K562 (cell line): ENCODE results near the gene ATP5F1C. TPM values are rescaled to one million over a fixed set of nuclear protein-coding genes. Genes with fewer than 3 reads are reported as not detected.

Experiments used
- ATAC-seq: fragments of 200-7000 bp; cut with Tn5 transposase; 3 replicates; pipeline ENCODE4 v1.9.1; 2020; ENCODE audit warnings: moderate library complexity
- BruUV-seq: library from RNA; stranded (reverse); fragments of 400-500 nt; replicated peaks from 2 replicates; lab custom pipeline; 2021; lab: Mats Ljungman, UMichigan
- CTCF ChIA-PET: fragments of 300-600 bp; formaldehyde crosslinking; extraction: SDS; loops from one replicate; lab custom pipeline; 2021; ENCODE audit warnings: low intra/inter-chr PET ratio; lab: Yijun Ruan, JAX
- POLR2A ChIA-PET: fragments of 300-600, 350-650 bp; sonication (Branson Sonifier 250); formaldehyde crosslinking; extraction: SDS; loops from one replicate; lab custom pipeline; 2021; ENCODE audit warnings: antibody characterized with exemption, inconsistent platforms; lab: Yijun Ruan, JAX
- DNase-seq, 4 experiments: peaks; one replicate each; pipeline versions ENCODE4 v3.0.0 to v3.0.0-alpha.2; 2011 to 2018; ENCODE audit warnings: low spot score in 3 of 4, mixed read lengths in 3 of 4; ENCODE audit errors: extremely low read depth in 1 of 4
- FAIRE-seq: peaks from 2 replicates; lab custom pipeline; 2011; peaks lifted over from hg19 to GRCh38; lab: Jason Lieb, UNC
- H2AFZ ChIP-seq: 2 replicates; pipeline ENCODE4 v1.6.0; 2011; ENCODE audit warnings: low read depth, low read length, control low read depth, inconsistent platforms
- H3K27ac ChIP-seq: fragments of 200-600 bp; 3 replicates; pipeline ENCODE4 v1.8.0; 2011; ENCODE audit warnings: low read depth, mild to moderate bottlenecking, control low read depth, inconsistent platforms, low read length, moderate library complexity, mixed read lengths; ENCODE audit errors: extremely low read depth
- H3K27me3 ChIP-seq, 2 experiments: fragments of 300-600 bp in 1 of 2; 2 replicates in 1 of 2; 3 replicates in 1 of 2; pipeline versions ENCODE4 v1.6.0 to v1.8.0; 2011; ENCODE audit warnings: inconsistent platforms in 2 of 2, low read length in 2 of 2, mild to moderate bottlenecking in 1 of 2, mixed read lengths in 1 of 2, moderate library complexity in 1 of 2; ENCODE audit not compliant: control insufficient read depth in 2 of 2, insufficient read depth in 2 of 2
- H3K36me3 ChIP-seq: fragments of 300-600 bp; 3 replicates; pipeline ENCODE4 v1.8.0; 2011; ENCODE audit warnings: mild to moderate bottlenecking, low read length, inconsistent platforms; ENCODE audit not compliant: control insufficient read depth, insufficient read depth
- H3K4me1 ChIP-seq, 2 experiments: fragments of 200-600 bp in 1 of 2; replicated peaks in 1 of 2; 2 replicates in 1 of 2; 3 replicates in 1 of 2; pipeline versions ENCODE4 v1.5.1 to v1.8.0; 2011; ENCODE audit warnings: inconsistent platforms in 2 of 2, low read length in 2 of 2, mild to moderate bottlenecking in 1 of 2, mixed read lengths in 1 of 2, moderate library complexity in 1 of 2; ENCODE audit not compliant: control insufficient read depth in 2 of 2, insufficient read depth in 2 of 2
- H3K4me2 ChIP-seq: 2 replicates; pipeline ENCODE4 v1.6.1; 2011; ENCODE audit warnings: low read length, control low read depth, inconsistent platforms, mixed read lengths; ENCODE audit not compliant: insufficient read depth
- H3K4me3 ChIP-seq: fragments of 200-600 bp; sonication (generic), shearing (Covaris generic); 2 replicates; pipeline ENCODE4 v1.5.1; 2016; ENCODE audit warnings: control low read depth, inconsistent platforms
- H3K79me2 ChIP-seq: fragments of 200-600 bp; 3 replicates; pipeline ENCODE4 v1.8.0; 2011; ENCODE audit warnings: low read length, inconsistent platforms; ENCODE audit not compliant: control insufficient read depth, insufficient read depth
- H3K9ac ChIP-seq, 2 experiments: 2 replicates each; pipeline versions ENCODE4 v1.6.0 to v1.6.1; 2011; ENCODE audit warnings: low read depth in 2 of 2, low read length in 2 of 2, control low read depth in 1 of 2, inconsistent platforms in 1 of 2, mild to moderate bottlenecking in 1 of 2, mixed read lengths in 1 of 2; ENCODE audit not compliant: insufficient read depth in 1 of 2
- H3K9me1 ChIP-seq: one replicate; pipeline ENCODE4 v1.6.0; 2011; ENCODE audit warnings: inconsistent platforms, mild to moderate bottlenecking, low read length, moderate library complexity; ENCODE audit not compliant: control insufficient read depth, insufficient read depth
- H3K9me3 ChIP-seq: replicated peaks from 2 replicates; pipeline ENCODE4 v1.5.1; 2011; ENCODE audit warnings: low read depth, low read length, inconsistent platforms; ENCODE audit not compliant: control insufficient read depth, insufficient read depth
- H4K20me1 ChIP-seq: replicated peaks from 2 replicates; pipeline ENCODE4 v1.6.1; 2011; ENCODE audit warnings: low read length, inconsistent platforms, mixed read lengths; ENCODE audit not compliant: control insufficient read depth, insufficient read depth
- ETV1 ChIP-seq: fragments of 450-650 bp; conservative IDR thresholded peaks from 2 replicates; pipeline ENCODE4 v1.6.1; 2016; ENCODE audit warnings: missing genetic modification characterization, control low read depth, low read depth, missing compliant biosample characterization
- GTF2A2 ChIP-seq: IDR thresholded peaks from 2 replicates; pipeline ENCODE4 v1.6.1; 2016; ENCODE audit warnings: mild to moderate bottlenecking, missing genetic modification characterization, missing compliant biosample characterization
- HDAC3 ChIP-seq: fragments of 450-650 bp; IDR thresholded peaks from 2 replicates; pipeline ENCODE4 v1.6.1; 2018; ENCODE audit warnings: borderline replicate concordance, mild to moderate bottlenecking, moderate library complexity; ENCODE audit not compliant: partially characterized antibody
- MAFK ChIP-seq: IDR thresholded peaks from 2 replicates; pipeline ENCODE4 v1.6.1; 2011; ENCODE audit warnings: low read length, improper control_type of control experiment
- NR2C1 ChIP-seq, 2 experiments: fragments of 450-650 bp; IDR thresholded peaks; 2 replicates each; pipeline ENCODE4 v1.6.1; 2017; ENCODE audit warnings: mild to moderate bottlenecking in 2 of 2, antibody characterized with exemption in 1 of 2, inconsistent platforms in 1 of 2, missing compliant biosample characterization in 1 of 2, missing genetic modification characterization in 1 of 2
- POLR2AphosphoS5 ChIP-seq: IDR thresholded peaks from 2 replicates; pipeline ENCODE4 v1.6.1; 2011; ENCODE audit warnings: mild to moderate bottlenecking, low read depth, low read length, moderate library complexity; ENCODE audit not compliant: control insufficient read depth, insufficient read depth
- PTRF ChIP-seq: fragments of 450-650 bp; IDR thresholded peaks from 2 replicates; pipeline ENCODE4 v1.6.1; 2016; ENCODE audit warnings: mild to moderate bottlenecking, missing genetic modification characterization, missing compliant biosample characterization
- TAL1 ChIP-seq: fragments of 450-650 bp; IDR thresholded peaks from 2 replicates; pipeline ENCODE4 v1.6.1; 2016; ENCODE audit warnings: mild to moderate bottlenecking
- THRAP3 ChIP-seq: fragments of 450-650 bp; IDR thresholded peaks from 2 replicates; pipeline ENCODE4 v1.6.1; 2016; ENCODE audit warnings: mild to moderate bottlenecking, inconsistent platforms, borderline replicate concordance
- ZNF121 ChIP-seq: sonication (generic); formaldehyde crosslinking; conservative IDR thresholded peaks from 2 replicates; pipeline ENCODE4 v1.8.0; 2022; ENCODE audit warnings: missing genetic modification reagents
- ZNF212 ChIP-seq: fragments of 450-650 bp; formaldehyde crosslinking; IDR thresholded peaks from 2 replicates; pipeline ENCODE4 v1.4.0; 2020; ENCODE audit warnings: mild to moderate bottlenecking
- ZNF316 ChIP-seq: fragments of 450-650 bp; IDR thresholded peaks from 2 replicates; pipeline ENCODE4 v1.6.1; 2016
- WGBS: fragments of 100-300 bp; shearing (Covaris generic); methylation state at CpG from one replicate; pipeline ENCODE4 v1.1.6; 2016; ENCODE audit warnings: low coverage, mixed read lengths; ENCODE audit not compliant: insufficient coverage; ENCODE audit errors: missing lambda C conversion rate; 5-methylcytosine and 5-hydroxymethylcytosine counted together
- in situ Hi-C: fragments of 300-500 bp; cut with MboI; formaldehyde crosslinking; loops from 4 replicates; pipeline ENCODE4 v1.15.0; 2018; ENCODE audit warnings: inconsistent platforms, mixed read lengths
- intact Hi-C: fragments of 100-400 bp; cut with micrococcal nuclease; formaldehyde crosslinking; loops from 2 replicates; pipeline ENCODE4 v1.14.2; 2022
- polyA plus RNA-seq, 8 experiments: library from polyadenylated mRNA; depleted of rRNA in 4 of 8; stranded (reverse) in 5 of 8; unstranded in 3 of 8; fragments of >200 nt; fragmentation: Nextera tagmentation in 2 of 8; fragmentation: Illumina TruSeq in 1 of 8; extraction: Ambion mirVana in 2 of 8; extraction: Trizol in 1 of 8; gene quantifications; 2 replicates each; pipeline versions ENCODE4 v1.2.1 to v1.2.3, GENCODE V29; 2011 to 2014; ENCODE audit warnings: inconsistent platforms in 1 of 8, missing spikeins in 1 of 8
- total RNA-seq, 7 experiments: library from RNA; depleted of rRNA in 6 of 7; stranded (reverse); fragments of >200 nt in 6 of 7; fragmentation: Illumina TruSeq in 2 of 7; extraction: Trizol in 2 of 7; gene quantifications; 2 replicates each; pipeline versions ENCODE4 v1.2.1 to v1.2.3, GENCODE V29; 2011 to 2021; ENCODE audit warnings: low replicate concordance in 1 of 7
- TF ChIP-seq, protein P1 (sequence below): fragments of 450-650 bp; IDR thresholded peaks from 2 replicates; pipeline ENCODE4 v1.6.1; 2016; ENCODE audit warnings: mild to moderate bottlenecking
- TF ChIP-seq, protein P2 (sequence below): IDR thresholded peaks from 2 replicates; pipeline ENCODE4 v1.6.1; 2016; ENCODE audit warnings: missing genetic modification characterization, missing compliant biosample characterization
- TF ChIP-seq, protein P3 (sequence below): IDR thresholded peaks from 2 replicates; pipeline ENCODE4 v1.6.1; 2012; ENCODE audit warnings: low read depth, low read length, improper control_type of control experiment, borderline replicate concordance
- TF ChIP-seq, protein P4 (sequence below), 3 experiments: fragments of 200-800 bp in 1 of 3; sonication (Bioruptor generic) in 1 of 3; sonication (generic) in 1 of 3; formaldehyde crosslinking in 1 of 3; IDR thresholded peaks; 2 replicates each; pipeline versions ENCODE4 v1.6.1 to v1.8.0; 2016 to 2022; ENCODE audit warnings: mild to moderate bottlenecking in 2 of 3, missing compliant biosample characterization in 2 of 3, missing genetic modification characterization in 2 of 3, missing genetic modification reagents in 1 of 3

ATP5F1C gene
- total and polyA plus RNA-seq, 9 of the 15 experiments (the other 6 are each of a cell fraction or from before 2014, with no cell fraction given): 389 to 1,475 (median 559) TPM

DNA sequence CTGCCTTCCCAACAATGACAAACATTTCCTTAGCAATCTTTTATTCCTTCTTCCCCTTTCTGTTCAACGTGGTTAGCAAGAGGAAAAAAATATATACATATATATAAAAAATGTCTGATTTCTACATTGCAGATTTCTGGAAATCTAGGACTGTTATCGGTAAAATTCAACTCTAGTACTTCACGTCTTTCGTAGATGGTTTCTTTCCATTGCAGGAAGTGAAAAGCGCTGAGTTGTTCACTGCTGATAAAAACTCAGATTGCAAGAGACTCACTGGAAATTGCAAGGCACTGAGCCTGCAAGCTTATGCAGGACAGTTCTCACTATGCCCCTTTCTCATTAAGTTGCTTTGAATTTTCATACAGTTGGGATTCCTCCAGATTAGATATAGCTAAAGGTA, 24.0 kb upstream of the ATP5F1C start:
- Histone ChIP-seq H3K27ac (peak overlapping the region; percentile 10; the same call in 1 of the 3 replicates), H3K4me1 (peaks cover 0 to 5% of the 10 kb centered on the region in 2 experiments; a peak in 2 of 5 replicates), H3K79me2 (no peaks in the 10 kb centered on the region), H3K4me2 (no peak overlapping the region), H3K9me3 (no peaks in the 10 kb centered on the region), H3K9ac (no peak overlapping the region), H3K36me3 (peaks cover 55% of the 10 kb centered on the region), H4K20me1 (no peaks in the 10 kb centered on the region), H3K9me1 (no peaks in the 10 kb centered on the region), H2AFZ (no peak overlapping the region), H3K27me3 (no peaks in the 10 kb centered on the region), H3K4me3 (no peak overlapping the region)
- intact Hi-C loops (no loop called here), in situ Hi-C loops (no loop called here)
- DNase-seq: peak in 2 of 4 experiments; percentile 10 to 27
- FAIRE-seq: peak; percentile 58
- 16% methylated on average over 5 of the region's 5 CpGs for WGBS
- BruUV-seq: no TSS peak
- ChIA-PET CTCF (no interaction called here), POLR2A (interaction anchor here (1.2 kb wide), 1 partner anchor 13 kb away, joined by 4 read pairs; no protein-coding TSS in a partner anchor)
- peak; percentile 80 for ATAC-seq
- TF ChIP-seq TAL1 (no peak), ZNF212 (CRISPR knock-in tag) (no peak), THRAP3 (no peak), NR2C1 (IDR thresholded peaks at IDR 0.05) (no peak), NR2C1 (tag; IDR thresholded peaks at IDR 0.05) (no peak), HDAC3 (no peak), POLR2AphosphoS5 (no peak), PTRF (tag) (no peak), ETV1 (tag) (peak; percentile 58; the same call in 1 of the 2 replicates), MAFK (peak; percentile 40; the same call in 1 of the 2 replicates), ZNF316 (peak; percentile 35; the same call in 1 of the 2 replicates), GTF2A2 (no peak), ZNF121 (CRISPR knock-in tag) (no peak)
- TF ChIP-seq, protein P1, sequence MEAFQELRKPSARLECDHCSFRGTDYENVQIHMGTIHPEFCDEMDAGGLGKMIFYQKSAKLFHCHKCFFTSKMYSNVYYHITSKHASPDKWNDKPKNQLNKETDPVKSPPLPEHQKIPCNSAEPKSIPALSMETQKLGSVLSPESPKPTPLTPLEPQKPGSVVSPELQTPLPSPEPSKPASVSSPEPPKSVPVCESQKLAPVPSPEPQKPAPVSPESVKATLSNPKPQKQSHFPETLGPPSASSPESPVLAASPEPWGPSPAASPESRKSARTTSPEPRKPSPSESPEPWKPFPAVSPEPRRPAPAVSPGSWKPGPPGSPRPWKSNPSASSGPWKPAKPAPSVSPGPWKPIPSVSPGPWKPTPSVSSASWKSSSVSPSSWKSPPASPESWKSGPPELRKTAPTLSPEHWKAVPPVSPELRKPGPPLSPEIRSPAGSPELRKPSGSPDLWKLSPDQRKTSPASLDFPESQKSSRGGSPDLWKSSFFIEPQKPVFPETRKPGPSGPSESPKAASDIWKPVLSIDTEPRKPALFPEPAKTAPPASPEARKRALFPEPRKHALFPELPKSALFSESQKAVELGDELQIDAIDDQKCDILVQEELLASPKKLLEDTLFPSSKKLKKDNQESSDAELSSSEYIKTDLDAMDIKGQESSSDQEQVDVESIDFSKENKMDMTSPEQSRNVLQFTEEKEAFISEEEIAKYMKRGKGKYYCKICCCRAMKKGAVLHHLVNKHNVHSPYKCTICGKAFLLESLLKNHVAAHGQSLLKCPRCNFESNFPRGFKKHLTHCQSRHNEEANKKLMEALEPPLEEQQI: no peak
- TF ChIP-seq, protein P2, sequence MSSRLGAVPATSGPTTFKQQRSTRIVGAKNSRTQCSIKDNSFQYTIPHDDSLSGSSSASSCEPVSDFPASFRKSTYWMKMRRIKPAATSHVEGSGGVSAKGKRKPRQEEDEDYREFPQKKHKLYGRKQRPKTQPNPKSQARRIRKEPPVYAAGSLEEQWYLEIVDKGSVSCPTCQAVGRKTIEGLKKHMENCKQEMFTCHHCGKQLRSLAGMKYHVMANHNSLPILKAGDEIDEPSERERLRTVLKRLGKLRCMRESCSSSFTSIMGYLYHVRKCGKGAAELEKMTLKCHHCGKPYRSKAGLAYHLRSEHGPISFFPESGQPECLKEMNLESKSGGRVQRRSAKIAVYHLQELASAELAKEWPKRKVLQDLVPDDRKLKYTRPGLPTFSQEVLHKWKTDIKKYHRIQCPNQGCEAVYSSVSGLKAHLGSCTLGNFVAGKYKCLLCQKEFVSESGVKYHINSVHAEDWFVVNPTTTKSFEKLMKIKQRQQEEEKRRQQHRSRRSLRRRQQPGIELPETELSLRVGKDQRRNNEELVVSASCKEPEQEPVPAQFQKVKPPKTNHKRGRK: no peak
- TF ChIP-seq, protein P3, sequence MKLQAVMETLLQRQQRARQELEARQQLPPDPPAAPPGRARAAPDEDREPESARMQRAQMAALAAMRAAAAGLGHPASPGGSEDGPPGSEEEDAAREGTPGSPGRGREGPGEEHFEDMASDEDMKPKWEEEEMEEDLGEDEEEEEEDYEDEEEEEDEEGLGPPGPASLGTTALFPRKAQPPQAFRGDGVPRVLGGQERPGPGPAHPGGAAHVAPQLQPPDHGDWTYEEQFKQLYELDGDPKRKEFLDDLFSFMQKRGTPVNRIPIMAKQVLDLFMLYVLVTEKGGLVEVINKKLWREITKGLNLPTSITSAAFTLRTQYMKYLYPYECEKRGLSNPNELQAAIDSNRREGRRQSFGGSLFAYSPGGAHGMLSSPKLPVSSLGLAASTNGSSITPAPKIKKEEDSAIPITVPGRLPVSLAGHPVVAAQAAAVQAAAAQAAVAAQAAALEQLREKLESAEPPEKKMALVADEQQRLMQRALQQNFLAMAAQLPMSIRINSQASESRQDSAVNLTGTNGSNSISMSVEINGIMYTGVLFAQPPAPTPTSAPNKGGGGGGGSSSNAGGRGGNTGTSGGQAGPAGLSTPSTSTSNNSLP: no peak
- TF ChIP-seq, protein P4, sequence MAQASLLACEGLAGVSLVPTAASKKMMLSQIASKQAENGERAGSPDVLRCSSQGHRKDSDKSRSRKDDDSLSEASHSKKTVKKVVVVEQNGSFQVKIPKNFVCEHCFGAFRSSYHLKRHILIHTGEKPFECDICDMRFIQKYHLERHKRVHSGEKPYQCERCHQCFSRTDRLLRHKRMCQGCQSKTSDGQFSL (CRISPR knock-in tag; IDR thresholded peaks at IDR 0.05): no peak
- TF ChIP-seq, protein P4 (tag; IDR thresholded peaks at IDR 0.05): no peak
